ENCODE results near the gene GPR108.
"Not testable (repeated sequence)": the region's sequence is repeated elsewhere in the genome, so short reads cannot be mapped to it uniquely, and the experiment has no call there.

Gene GPR108

DNA sequence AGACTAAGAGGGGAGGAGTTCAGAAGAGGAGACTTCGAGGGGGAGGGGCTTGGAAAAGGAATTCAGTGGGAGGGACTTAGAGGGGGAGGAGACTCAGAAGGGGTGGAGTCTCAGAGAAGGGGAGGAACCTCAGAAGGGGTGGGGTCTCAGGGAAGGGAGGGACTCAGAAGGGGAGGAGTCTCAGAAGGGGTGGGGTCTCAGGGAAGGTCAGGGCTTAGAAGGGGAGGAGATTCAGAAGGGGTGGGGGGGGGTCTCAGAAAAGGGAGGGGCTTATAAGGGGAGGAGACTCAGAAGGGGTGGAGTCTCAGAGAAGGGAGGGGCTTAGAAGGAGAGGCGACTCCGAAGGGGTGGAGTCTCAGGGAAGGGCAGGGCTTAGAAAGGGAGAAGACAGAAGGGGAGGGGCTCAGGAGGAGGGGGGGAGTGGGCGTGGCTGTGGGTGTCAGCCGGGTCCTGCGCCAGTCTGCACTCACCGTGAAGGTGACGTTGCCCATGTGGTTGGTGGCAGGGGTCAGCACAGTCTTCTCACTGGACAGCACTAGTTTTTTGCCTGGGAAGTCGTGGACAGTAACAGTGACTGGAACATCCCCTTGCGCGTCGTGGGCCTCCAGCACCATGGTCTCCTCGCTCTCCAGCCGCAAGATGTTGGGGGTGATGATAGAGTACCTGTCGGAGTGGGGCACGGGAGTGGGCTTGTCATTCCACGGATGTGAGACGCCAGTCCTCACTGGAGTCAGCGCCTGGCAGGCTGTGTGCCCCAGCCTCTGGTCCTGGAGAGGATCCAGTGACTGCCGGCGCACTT, 18.4 kb downstream of the GPR108 start:
- DNase-seq, result no peak

DNA sequence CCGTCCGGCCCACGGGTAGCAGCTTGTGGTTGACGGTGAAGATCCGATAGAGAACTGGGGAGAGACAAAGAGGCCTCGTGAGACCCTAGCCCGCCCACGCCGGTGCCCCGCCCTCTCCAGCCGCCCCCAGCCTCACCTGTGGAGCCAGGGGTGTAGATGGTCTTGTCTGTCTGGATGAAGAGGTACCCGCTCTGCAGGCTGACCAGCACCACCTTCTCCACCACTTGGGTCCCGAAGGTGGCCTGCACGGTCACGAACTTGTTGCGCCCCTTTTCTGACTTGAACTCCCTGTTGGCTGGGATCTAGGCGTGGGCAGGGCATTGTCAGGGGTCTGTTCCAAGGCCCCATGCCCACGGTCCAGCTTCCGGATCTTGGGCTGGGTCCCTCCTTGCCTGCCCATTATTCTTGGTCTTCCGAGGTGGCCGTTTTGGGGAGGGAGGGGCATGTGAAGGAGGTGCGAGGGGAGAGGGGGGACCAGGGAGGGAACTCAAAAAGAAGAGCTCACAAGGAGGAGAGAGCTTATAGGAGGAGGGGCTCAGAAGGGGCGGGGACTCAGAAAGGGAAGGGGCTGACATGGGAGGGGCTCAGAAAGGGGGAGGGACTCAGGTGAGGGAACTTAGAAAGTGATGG, 19.2 kb downstream of the GPR108 start:
- DNase-seq, result no peak

GRCh38 chr19:6717441-6717971, 19.9 kb downstream of the GPR108 start:
- no peak for DNase-seq

DNA sequence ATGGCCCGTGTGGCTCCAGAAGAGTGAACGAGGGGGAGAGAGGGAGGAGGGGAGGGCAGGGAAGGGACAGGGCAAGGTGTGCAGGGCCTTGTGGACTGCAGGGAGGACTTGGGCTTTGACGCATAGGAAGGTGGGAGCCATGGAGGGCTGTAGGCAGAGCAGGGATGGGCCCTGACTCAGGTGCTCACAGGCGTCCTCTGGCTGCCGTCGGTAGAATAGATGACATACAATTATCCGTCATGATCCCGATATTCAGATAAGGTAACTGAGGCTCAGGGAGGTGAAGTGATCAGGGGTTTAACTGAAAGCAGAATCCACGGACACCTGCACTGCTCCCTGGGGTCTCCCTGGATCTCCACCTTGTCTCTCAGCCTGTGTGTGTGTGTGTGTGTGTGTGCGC, 20.3 kb downstream of the GPR108 start:
- DNase-seq, result no peak

DNA sequence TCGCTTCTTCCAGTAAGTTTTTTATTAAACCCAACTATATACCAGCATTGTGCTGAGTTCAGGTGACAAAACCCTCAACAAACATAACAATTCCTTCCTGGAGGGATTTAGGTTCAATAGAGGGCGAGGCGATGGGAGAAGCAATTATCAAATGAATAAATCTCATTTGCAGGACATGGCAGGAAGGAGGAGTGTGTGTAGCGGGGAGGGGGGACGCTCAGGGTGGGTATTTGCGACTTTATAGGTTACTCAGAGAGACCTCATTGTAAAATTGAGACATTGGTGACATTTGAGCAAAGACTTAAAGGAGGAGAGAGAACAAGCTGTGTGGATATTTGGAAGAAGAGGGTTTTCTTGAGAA, 20.8 kb downstream of the GPR108 start:
- no peak for DNase-seq

DNA sequence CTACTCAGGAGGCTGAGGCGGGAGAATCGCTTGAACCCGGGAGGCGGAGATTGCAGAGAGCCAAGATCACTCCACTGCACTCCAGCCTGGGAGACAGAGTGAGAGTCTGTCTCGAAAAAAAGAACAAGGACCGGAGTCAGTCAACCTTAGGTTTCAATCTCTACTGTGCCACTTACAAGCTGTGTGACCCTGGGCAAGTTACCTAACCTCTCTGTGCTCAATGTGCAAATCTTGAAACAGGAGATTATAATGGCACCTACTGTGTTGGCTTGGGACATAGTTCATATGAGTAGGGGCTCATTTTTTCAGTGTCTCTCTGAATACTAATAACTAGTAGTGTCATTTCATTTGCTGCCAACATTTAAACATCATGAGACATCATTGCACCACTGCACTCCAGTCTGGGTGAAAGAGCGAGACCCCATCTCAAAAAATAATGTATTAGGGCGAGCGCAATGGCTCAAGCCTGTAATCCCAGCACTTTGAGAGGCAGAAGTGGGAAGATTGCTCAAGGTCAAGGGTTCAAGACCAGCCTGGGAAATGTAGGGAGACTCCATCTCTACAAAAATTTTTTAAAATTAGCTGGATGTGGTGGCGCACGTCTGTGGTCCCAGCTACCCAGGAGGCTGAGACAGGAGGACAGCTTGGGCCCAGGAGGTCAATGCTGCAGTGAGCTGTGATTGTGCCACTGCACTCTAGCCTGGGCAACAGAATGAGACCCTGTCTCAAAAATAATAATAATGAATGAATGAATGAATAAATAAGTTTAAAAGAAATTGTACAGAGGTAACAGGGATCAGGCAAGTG, 22.4 kb downstream of the GPR108 start:
- DNase-seq, result no peak

DNA sequence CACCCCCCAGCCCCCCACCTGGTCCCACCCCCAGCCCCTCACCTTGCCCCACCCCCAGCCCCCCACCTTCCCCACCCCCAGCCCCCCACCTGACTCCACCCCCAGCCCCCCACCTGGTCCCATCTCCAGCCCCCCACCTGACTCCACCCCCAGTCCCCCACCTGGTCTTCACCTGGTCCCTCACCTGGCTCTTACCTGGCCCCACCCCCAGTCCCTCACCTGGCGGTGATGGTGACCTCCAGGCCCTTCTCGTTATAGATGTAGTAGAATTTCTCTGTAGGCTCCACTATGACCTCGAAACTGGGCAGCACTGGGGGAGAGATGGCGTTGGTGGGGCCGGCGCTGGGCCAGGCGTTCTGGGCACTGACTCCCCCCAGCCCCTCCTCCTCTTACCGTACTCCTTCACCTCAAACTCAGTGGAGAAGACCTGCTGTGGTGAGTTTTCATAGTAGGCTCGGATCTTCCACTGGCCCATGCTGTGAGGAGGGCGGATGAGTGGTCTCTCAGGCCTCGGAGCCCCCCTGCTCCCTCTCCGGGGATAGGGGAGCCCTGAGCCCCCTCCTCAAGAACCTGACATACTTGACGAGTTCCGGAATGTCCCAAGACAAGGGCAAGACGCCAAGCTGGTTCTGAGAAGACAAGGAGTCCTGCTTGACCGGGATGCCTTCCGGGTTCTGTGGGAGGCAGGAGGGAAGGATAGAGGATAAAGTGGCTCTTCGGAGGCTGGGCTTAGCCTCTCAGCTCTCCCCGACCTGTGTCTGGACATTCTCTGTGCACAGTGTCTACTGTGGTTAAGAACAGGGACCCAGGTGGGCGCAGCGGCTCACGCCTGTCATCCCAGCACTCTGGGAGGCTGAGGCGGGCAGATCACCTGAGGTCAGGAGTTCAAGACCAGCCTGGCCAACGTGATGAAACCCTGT, 23.3 kb downstream of the GPR108 start:
- no peak for DNase-seq

GRCh38 chr19:6712692-6713670, 24.4 kb downstream of the GPR108 start:
- DNase-seq, result no peak

DNA sequence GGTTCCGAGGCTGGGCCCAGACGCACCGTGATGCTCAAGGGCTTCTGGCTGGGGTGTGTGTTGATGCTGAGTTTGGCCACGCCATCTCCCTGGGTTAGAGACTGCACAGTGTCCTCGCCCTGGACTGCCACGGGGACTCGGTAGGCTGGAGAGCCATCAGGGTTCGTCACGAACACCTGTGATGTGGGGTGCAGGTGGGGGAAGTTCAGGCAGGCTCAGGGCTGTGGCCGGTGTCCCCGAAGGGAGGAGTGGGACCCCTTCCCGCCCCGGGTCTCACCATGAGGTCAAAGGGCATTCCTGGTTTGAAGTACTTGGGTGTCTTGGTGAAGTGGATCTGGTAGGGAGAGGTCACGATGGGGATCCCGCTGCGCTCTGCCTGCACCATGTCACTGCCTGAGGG, 25.1 kb downstream of the GPR108 start:
- no peak for DNase-seq

DNA sequence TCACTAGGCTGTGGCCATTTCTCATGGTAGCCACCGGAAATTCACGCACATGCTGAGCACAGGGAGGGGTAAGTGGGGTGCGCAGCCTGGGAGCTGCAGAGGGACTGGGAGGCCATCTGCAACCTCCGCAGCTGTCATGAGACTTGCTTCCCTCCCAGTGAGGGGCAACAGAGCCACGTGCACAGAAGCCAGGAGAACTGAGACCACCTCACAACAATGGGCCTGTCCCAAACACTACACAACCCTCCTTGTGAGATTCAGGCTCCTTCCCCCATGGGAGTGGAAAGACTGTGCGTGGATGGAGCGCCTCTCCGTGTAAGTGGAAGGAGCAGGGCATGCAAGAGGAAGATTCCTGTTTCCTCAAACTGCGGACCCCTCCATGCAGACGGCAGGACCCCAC, 25.8 kb downstream of the GPR108 start:
- no peak for DNase-seq

DNA sequence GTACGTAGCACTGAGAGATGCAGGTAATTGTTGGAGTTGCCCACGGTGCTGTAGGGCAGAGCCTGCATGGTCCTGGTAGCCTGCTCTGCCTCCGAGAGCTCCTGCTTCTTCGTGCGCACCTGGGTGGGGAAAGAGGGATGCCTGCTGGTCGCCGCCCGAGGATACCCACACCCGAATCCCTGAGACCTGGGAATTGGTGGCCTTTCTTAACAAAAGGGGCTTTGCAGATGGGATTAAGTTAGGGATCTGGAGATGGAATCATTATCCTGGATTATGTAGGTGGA, 26.4 kb downstream of the GPR108 start:
- DNase-seq, result no peak

GRCh38 chr19:6710273-6711077, 26.9 kb downstream of the GPR108 start:
- DNase-seq, result no peak

DNA sequence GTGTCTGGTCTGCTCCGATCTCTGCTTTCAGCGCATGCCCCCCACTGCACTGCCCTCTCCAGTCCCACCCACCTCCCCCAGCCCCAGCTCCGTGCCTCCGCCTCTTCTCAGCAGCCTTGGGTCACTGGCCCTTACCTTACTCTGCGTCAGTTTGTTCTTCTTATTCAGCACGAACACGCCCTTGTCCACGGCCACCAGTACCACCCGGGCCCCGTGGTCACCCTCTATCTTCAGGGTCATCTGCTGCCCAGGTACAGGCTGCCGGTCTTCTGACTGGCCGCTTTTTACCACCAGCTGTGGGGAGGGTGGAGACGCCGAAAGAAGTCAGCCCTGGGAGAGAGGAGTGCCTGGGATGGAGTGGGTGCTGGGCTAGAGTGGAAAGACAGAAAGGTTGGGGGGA, 27.8 kb downstream of the GPR108 start:
- DNase-seq, result no peak

- not testable (repeated sequence) for DNase-seq
Observed at GRCh38 chr19:6708913-6709312, 28.5 kb downstream of the GPR108 start.

GRCh38 chr19:6708346-6708745, 29.0 kb downstream of the GPR108 start:
- DNase-seq, result no peak

DNA sequence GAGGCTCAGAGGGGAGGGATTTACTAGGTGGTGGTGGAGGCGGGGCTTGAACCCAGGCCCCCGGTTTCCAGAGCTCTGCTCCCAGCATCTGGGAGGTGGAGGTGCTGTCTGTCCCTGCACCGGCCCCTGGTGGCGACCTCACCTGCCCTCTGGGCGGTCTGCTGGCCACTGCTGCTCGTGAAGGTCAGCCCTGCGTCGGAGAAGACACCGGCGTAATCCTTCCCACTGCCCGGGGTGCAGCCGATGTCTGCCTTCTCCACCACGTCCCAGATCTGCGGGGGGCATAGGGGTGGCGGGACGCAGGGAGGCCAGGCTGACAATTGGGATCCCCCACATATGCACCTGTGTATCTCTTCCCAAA, 29.7 kb downstream of the GPR108 start:
- DNase-seq, result no peak

GRCh38 chr19:6707011-6707657, 30.2 kb downstream of the GPR108 start:
- DNase-seq, result no peak

DNA sequence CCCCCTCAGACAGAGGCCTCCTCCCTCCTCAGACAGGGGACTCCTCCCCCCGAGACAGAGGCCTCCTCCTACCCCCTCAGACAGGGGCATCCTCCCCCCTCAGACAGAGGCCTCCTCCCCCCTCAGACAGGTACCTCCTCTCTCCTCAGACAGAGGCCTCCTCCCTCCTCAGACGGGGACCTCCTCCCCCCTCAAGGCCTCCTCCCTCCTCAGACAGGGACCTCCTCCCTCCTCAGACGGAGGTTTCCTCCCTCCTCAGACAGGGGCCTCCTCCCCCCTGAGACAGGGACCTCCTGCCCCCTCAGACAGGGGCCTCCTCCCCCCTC, 30.8 kb downstream of the GPR108 start:
- no peak for DNase-seq

DNA sequence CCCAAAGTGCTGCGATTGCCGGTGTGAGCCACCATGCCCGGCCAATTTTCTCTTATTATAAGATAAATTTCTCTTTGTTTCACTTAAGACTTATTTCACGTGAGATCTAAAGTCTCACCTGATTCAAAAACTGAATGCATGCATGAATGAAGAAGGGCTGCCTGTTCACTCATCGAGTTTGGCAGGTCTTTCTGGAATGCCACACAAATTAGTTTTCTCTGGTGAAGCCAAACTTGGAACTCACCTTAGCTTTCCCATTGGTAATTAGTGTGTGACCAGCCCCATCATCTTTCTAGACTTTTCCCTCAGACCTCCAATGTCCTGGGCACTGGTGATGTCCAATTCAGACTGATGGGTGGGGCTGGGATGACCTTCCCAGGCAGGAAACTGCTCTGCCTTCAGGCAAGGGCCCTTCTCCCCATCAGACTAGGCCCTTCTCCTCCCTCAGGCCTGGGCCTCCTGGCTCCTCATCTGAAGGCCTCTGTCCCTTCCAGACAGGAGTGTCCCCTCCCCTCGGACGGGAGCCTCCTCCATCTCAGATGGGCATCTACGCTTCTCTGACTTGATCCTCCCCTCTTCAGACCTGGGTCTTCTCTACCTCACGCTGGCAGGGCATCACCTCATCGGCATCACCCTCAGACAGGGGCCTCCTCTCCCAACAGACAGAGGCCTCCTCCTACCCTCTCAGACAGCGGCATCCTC, 31.3 kb downstream of the GPR108 start:
- no peak for DNase-seq
